ENCODE results near the gene GRID1.

- TF ChIP-seq, protein P1, sequence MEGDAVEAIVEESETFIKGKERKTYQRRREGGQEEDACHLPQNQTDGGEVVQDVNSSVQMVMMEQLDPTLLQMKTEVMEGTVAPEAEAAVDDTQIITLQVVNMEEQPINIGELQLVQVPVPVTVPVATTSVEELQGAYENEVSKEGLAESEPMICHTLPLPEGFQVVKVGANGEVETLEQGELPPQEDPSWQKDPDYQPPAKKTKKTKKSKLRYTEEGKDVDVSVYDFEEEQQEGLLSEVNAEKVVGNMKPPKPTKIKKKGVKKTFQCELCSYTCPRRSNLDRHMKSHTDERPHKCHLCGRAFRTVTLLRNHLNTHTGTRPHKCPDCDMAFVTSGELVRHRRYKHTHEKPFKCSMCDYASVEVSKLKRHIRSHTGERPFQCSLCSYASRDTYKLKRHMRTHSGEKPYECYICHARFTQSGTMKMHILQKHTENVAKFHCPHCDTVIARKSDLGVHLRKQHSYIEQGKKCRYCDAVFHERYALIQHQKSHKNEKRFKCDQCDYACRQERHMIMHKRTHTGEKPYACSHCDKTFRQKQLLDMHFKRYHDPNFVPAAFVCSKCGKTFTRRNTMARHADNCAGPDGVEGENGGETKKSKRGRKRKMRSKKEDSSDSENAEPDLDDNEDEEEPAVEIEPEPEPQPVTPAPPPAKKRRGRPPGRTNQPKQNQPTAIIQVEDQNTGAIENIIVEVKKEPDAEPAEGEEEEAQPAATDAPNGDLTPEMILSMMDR (optimal IDR thresholded peaks at IDR 0.05 in 1 of 3, IDR thresholded peaks at IDR 0.05 in 1 of 3, conservative IDR thresholded peaks at IDR 0.05 in 1 of 3; ENCODE audit: extremely low read depth in 1 of 3, insufficient read depth in 2 of 3, low read length in 3 of 3), result no peak
- no peak for TF ChIP-seq EZH2 (IDR thresholded peaks at IDR 0.05; ENCODE audit: low read length)
These were observed 329.5 kb downstream of the GRID1 start for GRCh38 chr10:86037096-86037495.
